Thyroid gland (tissue), 4 donors: ENCODE data around the gene LRP6. TPM values are rescaled to one million over a fixed set of nuclear protein-coding genes. Genes with fewer than 3 reads are reported as not detected.

ENCODE experiments used
- DNase-seq, 2 donors: peaks; one replicate each; pipeline ENCODE4 v3.0.0-alpha.2; 2019
- H3K27ac ChIP-seq, 3 donors: fragments of 200-600 bp; sonication (generic); 1 replicate in 2 of 3; 2 replicates in 1 of 3; pipeline ENCODE4 v1.5.1; 2016 to 2019; ENCODE audit warnings: mild to moderate bottlenecking in 1 of 3, moderate library complexity in 1 of 3
- H3K27me3 ChIP-seq: fragments of 200-600 bp; sonication (generic); one replicate; pipeline ENCODE4 v1.5.1; 2019
- H3K36me3 ChIP-seq, 2 donors: fragments of 200-600 bp; sonication (generic); one replicate each; pipeline ENCODE4 v1.5.1; 2016 to 2019
- H3K4me1 ChIP-seq, 2 donors: fragments of 200-600 bp; sonication (generic); one replicate each; pipeline ENCODE4 v1.5.1; 2017 to 2019
- H3K4me3 ChIP-seq, 3 donors: fragments of 200-600 bp; sonication (generic); replicated peaks in 1 of 3; 1 replicate in 2 of 3; 2 replicates in 1 of 3; pipeline ENCODE4 v1.5.1; 2016; ENCODE audit warnings: mild to moderate bottlenecking in 1 of 3
- H3K9me3 ChIP-seq: fragments of 200-600 bp; sonication (generic); one replicate; pipeline ENCODE4 v1.5.1; 2017
- CTCF ChIP-seq, 6 experiments: fragments of 200-600 bp in 3 of 6; fragments of 450-650 bp in 3 of 6; sonication (generic) in 3 of 6; IDR thresholded peaks; one replicate each; pipeline ENCODE4 v1.5.1; 2016 to 2019; ENCODE audit warnings: antibody characterized with exemption in 6 of 6, mild to moderate bottlenecking in 2 of 6, inconsistent platforms in 1 of 6, moderate library complexity in 1 of 6
- POLR2A ChIP-seq, 2 donors: fragments of 450-650 bp; IDR thresholded peaks; one replicate each; pipeline ENCODE4 v1.6.1; 2017; ENCODE audit warnings: antibody characterized with exemption in 2 of 2, mild to moderate bottlenecking in 2 of 2, moderate library complexity in 1 of 2
- WGBS, 2 donors: methylation state at CpG; one replicate each; pipeline ENCODE4 v1.1.5; 2017; 5-methylcytosine and 5-hydroxymethylcytosine counted together
- intact Hi-C: fragments of 100-400 bp; cut with DNase I; formaldehyde crosslinking; loops from one replicate; pipeline ENCODE4 v1.15.1; 2023
- total RNA-seq, 4 donors: library from RNA; depleted of rRNA; stranded (reverse); fragments of >200 nt; gene quantifications; one replicate each; pipeline ENCODE4 v1.2.3, GENCODE V29; 2016

Gene LRP6
- total RNA-seq, 4 donors from 2014 or later = 38.7 to 47.7 (median 42.7) TPM

GRCh38 chr12:12180136-12180535 is 86.7 kb downstream of the LRP6 start:
- no peak overlapping the region for H3K27ac ChIP-seq
- 34 to 49% methylated on average over 1 of the region's 1 CpG for WGBS, 2 donors
- intact Hi-C loops = no loop called here

GRCh38 chr12:12178559-12178958 is 88.3 kb downstream of the LRP6 start:
- peaks cover 14% of the 10 kb centered on the region in 2 donors for H3K4me1 ChIP-seq
- TF ChIP-seq CTCF (IDR thresholded peaks at IDR 0.05) = no peak
- no peak for TF ChIP-seq POLR2A (IDR thresholded peaks at IDR 0.05)
- 81 to 83% methylated on average over 2 of the region's 2 CpGs for WGBS, 2 donors
- intact Hi-C loops = no loop called here
- H3K36me3 ChIP-seq = no peaks in the 10 kb centered on the region
- no peak for DNase-seq
- H3K9me3 ChIP-seq = no peaks in the 10 kb centered on the region
- no peak overlapping the region for H3K27ac ChIP-seq
- H3K27me3 ChIP-seq = no peaks in the 10 kb centered on the region
- no peak overlapping the region for H3K4me3 ChIP-seq

More at GRCh38 chr12:12180136-12180535, 86.7 kb downstream of the LRP6 start:
- Histone ChIP-seq H3K4me3 (no peak overlapping the region), H3K4me1 (peaks cover 14 to 18% of the 10 kb centered on the region in 2 donors), H3K9me3 (no peaks in the 10 kb centered on the region), H3K36me3 (no peaks in the 10 kb centered on the region), H3K27me3 (no peaks in the 10 kb centered on the region)
- no peak for DNase-seq
- TF ChIP-seq CTCF (IDR thresholded peaks at IDR 0.05) (no peak), POLR2A (IDR thresholded peaks at IDR 0.05) (no peak)

- no peaks in the 10 kb centered on the region for H3K27me3 ChIP-seq
- intact Hi-C loops = no loop called here
- peaks cover 7 to 10% of the 10 kb centered on the region in 2 donors for H3K4me1 ChIP-seq
- H3K36me3 ChIP-seq = no peaks in the 10 kb centered on the region
- 95 to 96% methylated on average over 3 of the region's 3 CpGs for WGBS, 2 donors
- H3K27ac ChIP-seq = no peak overlapping the region
- no peak overlapping the region for H3K4me3 ChIP-seq
- H3K9me3 ChIP-seq = no peaks in the 10 kb centered on the region
- TF ChIP-seq CTCF (IDR thresholded peaks at IDR 0.05) (no peak), POLR2A (IDR thresholded peaks at IDR 0.05) (no peak)
- DNase-seq = no peak
These were observed 90.4 kb downstream of the LRP6 start for GRCh38 chr12:12176402-12176801.

GRCh38 chr12:12171991-12172511 is 94.8 kb downstream of the LRP6 start:
- TF ChIP-seq POLR2A (IDR thresholded peaks at IDR 0.05) (no peak), CTCF (IDR thresholded peaks at IDR 0.05) (no peak)
- peak; percentile 14 to 39 for DNase-seq
- WGBS, 2 donors = 69 to 78% methylated on average over 1 of the region's 1 CpG
- no peaks in the 10 kb centered on the region for H3K27me3 ChIP-seq
- no peak overlapping the region for H3K27ac ChIP-seq
- H3K9me3 ChIP-seq = no peaks in the 10 kb centered on the region
- H3K4me1 ChIP-seq = peaks cover 7 to 10% of the 10 kb centered on the region in 2 donors
- no peaks in the 10 kb centered on the region for H3K36me3 ChIP-seq
- intact Hi-C loops = no loop called here
- no peak overlapping the region for H3K4me3 ChIP-seq

GRCh38 chr12:12167847-12168246 is 99.0 kb downstream of the LRP6 start:
- WGBS, 2 donors = 96 to 98% methylated on average over 1 of the region's 1 CpG
- no peaks in the 10 kb centered on the region for H3K27me3 ChIP-seq
- intact Hi-C loops = no loop called here
- no peak overlapping the region for H3K4me3 ChIP-seq
- H3K36me3 ChIP-seq = no peaks in the 10 kb centered on the region
- H3K9me3 ChIP-seq = no peaks in the 10 kb centered on the region
- no peak overlapping the region for H3K27ac ChIP-seq
- peaks cover 7 to 10% of the 10 kb centered on the region in 2 donors for H3K4me1 ChIP-seq
- DNase-seq = no peak
- TF ChIP-seq CTCF (IDR thresholded peaks at IDR 0.05) = no peak
- TF ChIP-seq POLR2A (IDR thresholded peaks at IDR 0.05) = no peak
